HG03095 (cell line): ENCODE measurements around the gene RARS1.
A peak's percentile ranks its signal among the peaks of the same experiment; 100 is the strongest.

Experiments
- ATAC-seq: cut with Tn5 transposase; IDR thresholded peaks from one replicate; pipeline ENCODE4 v1.9.1; 2021; ENCODE audit warnings: moderate library complexity; ENCODE audit not compliant: unreplicated experiment

Gene RARS1

DNA sequence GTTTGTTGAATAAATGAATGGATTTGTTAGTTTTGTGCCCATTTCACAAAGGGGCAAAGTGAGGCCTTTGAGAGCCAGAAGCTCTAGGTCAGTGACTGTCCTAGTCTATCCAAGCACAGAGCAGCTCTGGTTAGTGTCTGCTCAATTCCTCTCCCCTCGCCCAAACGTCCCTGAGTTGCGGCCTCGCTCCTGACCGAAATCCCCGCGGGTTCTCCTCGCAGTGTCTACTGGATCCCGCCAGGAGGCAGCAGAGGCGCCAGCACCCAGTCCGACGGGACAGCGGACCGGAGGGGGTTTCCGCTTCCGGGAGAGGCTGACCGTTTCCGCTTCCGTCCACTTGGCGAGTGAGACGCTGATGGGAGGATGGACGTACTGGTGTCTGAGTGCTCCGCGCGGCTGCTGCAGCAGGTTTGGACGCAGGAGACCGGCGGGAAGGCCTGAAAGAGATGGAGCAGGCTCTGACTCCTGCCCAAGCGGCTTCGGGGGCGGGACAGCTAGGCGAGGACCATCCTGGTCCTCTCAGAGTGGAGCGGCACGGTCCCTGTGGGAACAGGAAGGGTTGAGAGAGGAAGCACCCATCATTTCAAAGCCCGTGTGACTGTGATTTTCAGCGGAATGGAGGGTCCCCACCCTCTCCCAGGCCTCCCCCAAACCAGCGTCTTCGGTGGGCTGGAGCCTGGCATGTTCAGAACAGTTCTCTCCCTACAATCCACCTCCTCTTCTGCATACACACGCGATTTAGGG is at the start of gene RARS1:
TSS of gene RARS1 (plus strand) at position 336 of the 744 bp plus-strand sequence. CDS start at position 364, 28 bp downstream.
- peak; percentile 82 for ATAC-seq

- no peak for ATAC-seq
Measured at GRCh38 chr5:168438349-168438748, 47.9 kb upstream of the RARS1 start.

GRCh38 chr5:168443533-168443932 is 42.7 kb upstream of the RARS1 start:
- ATAC-seq, result no peak

- ATAC-seq, result no peak
Measured at GRCh38 chr5:168443950-168444700, 42.1 kb upstream of the RARS1 start.

- no peak for ATAC-seq
Measured at GRCh38 chr5:168446983-168447619, 39.2 kb upstream of the RARS1 start.

DNA sequence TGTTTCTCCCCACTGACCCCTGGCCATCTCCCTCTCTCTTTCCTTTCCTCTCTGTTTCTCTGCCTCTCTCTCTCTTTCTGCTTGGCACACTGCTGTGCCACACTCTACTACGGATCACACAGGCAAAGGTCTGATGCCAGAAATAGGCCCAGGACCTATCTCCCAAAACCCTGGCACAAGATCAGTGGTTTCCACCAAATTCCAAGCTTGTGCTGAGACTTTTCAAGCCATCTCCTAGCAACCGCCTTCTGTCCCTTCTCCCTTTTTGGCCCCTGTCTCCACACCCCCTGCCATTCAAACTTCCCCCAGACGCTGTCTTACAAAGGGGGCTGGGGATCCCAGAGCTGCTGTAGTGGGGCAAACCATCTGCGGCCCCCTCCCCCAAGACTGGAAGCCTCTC is 38.5 kb upstream of the RARS1 start:
- no peak for ATAC-seq

- ATAC-seq, result no peak
Measured at GRCh38 chr5:168449166-168449565, 37.1 kb upstream of the RARS1 start.

DNA sequence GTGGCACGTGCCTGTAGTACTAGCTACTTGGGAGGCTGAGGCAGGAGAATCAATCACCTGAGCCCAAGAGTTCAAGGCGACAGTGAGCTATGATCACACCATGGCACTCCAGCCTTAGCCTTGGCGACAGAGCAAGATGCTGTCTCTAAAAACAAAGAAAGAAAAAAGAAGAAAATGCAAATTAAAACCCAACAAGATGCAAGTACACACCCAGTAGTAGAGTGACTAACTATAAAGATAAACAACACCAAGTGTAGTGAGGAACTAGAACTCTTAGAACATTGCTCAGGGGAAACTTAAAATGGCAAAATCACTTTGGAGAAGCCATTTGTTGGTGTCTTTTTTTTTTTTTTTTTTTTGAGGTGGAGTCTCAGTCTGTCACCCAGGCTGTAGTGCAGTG is 34.7 kb upstream of the RARS1 start:
- no peak for ATAC-seq

DNA sequence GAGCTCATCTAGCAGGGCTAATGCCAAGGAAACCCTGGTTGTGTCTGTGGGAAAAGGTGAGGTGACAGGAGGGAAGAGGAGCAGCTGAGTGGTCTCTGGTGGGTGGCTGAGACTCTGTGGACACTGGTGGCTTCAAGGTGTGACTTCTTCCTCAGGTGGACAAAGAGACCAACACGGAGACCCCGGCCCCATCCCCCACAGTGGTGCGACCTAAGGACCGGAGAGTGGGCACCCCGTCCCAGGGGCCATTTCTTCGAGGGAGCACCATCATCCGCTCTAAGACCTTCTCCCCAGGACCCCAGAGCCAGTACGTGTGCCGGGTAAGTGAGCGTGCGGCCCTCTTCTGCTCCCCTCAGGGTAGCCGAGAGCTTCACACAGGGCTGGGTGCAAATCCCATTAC is 31.1 kb upstream of the RARS1 start:
- no peak for ATAC-seq

- no peak for ATAC-seq
Measured at GRCh38 chr5:168457542-168457941, 28.7 kb upstream of the RARS1 start.

- no peak for ATAC-seq
Measured at GRCh38 chr5:168460606-168461005, 25.7 kb upstream of the RARS1 start.

GRCh38 chr5:168463081-168463480 is 23.2 kb upstream of the RARS1 start:
- no peak for ATAC-seq

DNA sequence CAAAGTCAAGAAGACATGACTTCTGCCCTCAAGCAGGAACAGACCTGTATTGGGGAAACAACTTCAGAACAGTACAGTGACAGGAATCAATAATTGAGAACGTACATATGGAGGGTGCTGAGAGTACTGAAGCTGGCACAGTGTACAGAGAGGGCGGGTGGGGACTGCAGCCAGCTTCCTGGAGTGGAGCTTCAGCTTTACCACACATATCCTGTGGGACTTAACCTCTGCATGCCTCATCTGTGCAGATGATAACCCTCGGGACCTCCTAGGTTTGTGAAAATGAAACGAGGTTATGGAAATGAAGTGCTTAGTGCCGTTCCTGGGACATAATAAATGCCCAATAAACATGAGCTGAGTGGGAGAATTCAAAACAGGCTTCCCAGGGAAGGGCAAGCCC is 22.1 kb upstream of the RARS1 start:
- ATAC-seq, result no peak

GRCh38 chr5:168464641-168465040 is 21.6 kb upstream of the RARS1 start:
- no peak for ATAC-seq

GRCh38 chr5:168467755-168468330 is 18.4 kb upstream of the RARS1 start:
- no peak for ATAC-seq

DNA sequence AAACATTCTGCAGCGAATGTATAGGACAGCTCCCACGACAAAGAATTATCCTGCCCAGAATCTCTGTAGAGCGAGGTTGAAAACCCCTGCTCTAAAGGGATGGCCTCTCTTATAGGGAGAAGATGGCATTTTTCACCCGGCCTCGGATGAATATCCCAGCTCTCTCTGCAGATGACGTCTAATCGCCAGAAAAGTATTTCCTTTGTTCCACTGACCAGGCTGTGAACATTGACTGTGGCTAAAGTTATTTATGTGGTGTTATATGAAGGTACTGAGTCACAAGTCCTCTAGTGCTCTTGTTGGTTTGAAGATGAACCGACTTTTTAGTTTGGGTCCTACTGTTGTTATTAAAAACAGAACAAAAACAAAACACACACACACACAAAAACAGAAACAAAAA is 17.4 kb upstream of the RARS1 start:
- no peak for ATAC-seq

DNA sequence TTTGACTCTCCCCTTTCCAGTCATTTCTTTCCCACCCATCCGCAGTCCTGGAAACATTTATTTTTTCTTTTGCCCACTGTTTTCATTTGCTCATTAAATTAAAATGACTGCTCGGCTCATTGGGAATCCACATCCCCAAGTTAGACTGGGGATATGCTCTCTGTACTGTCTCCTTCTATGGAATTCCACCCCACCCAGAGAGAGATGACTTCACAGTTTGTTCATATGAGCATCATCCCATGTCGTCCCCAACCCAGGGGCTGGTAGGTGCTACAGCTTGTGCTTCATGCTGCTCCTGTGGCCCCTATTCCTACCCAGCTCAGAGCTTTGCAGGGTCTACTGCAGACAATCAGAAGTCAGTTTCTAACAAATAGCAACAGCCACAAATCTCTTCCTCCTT is 16.5 kb upstream of the RARS1 start:
- no peak for ATAC-seq

DNA sequence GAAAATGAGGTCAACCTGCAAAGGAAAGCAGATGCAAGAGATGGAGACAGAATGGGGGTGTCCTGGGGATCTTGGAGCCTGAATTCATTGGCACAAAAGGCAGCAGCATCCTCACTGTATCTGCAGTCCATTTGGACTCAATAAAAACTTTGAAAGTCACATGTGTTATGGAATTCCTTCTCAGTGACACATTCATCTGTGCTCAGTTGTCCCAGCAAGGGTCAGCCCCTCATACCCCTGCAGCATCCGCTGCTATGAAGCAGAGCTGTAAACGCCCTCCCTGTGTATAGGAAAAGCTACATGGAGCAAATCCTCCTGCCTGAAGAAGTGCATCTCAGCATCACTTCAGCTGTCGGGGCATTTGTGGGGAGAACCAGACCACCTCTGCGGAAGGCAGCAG is 14.5 kb upstream of the RARS1 start:
- no peak for ATAC-seq

GRCh38 chr5:168472329-168472728 is 13.9 kb upstream of the RARS1 start:
- no peak for ATAC-seq

DNA sequence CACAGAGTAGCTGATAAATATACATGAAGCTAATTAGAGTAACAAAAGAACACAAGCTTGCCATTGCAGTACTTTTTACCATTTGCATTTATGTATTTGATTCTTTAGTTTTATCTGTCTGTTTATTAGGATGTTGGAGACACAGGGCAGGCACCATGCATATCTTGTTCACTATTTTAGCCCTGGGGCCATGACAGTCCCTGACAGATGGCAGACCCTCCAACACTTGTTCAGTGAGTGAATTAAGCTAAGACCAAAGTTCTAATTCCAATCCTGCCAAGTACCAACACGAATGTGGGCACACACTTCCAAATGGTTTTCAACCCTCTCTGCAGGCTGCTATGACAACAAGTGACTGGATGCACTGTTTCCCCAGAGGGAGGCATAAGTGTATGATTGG is 12.0 kb upstream of the RARS1 start:
- ATAC-seq, result no peak

DNA sequence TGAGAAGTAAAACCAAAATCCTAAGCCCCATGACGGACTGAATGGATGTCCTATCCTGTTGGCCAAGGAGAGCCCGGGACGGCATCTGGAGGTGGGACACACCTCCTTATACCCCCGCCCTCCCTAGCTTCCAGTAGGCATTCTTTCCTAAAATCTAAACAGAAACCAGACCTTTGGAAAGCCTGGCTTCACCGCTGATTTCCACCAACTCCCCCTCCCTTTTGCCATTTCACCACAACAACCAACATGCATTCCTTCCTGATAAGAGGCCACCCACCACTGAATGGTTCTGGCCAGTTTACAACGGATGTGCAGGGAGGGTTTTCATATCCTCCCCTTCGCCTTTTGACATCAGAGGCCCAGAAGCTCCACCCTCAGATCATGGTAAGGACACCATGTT is 9.2 kb upstream of the RARS1 start:
- ATAC-seq, result no peak

GRCh38 chr5:168479166-168479565 is 7.1 kb upstream of the RARS1 start:
- ATAC-seq, result no peak
